Measurements from ENCODE around the gene STXBP5. TPM values are rescaled to one million over a fixed set of nuclear protein-coding genes. Genes with fewer than 3 reads are reported as not detected.

STXBP5 gene
- total RNA-seq, 2 experiments from 2014 or later: 20.2 to 21.5 TPM

- no peaks in the 10 kb centered on the region for H3K4me1 Mint-ChIP-seq (ENCODE audit: low read depth)
- ChIA-PET POLR2A (no interaction called here), CTCF (no interaction called here)
- peaks cover 2% of the 10 kb centered on the region for H3K27me3 Mint-ChIP-seq
- H3K36me3 Mint-ChIP-seq: no peaks in the 10 kb centered on the region
- no peak for DNase-seq
- H3K9me3 Mint-ChIP-seq: no peaks in the 10 kb centered on the region
- intact Hi-C loops (cut with micrococcal nuclease): no loop called here
- H3K4me3 Mint-ChIP-seq: no peak overlapping the region
- no peak overlapping the region for H3K27ac Mint-ChIP-seq
Observed at GRCh38 chr6:147185216-147185615, 19.0 kb upstream of the STXBP5 start.

GRCh38 chr6:147190556-147190955 lies 13.7 kb upstream of the STXBP5 start:
- intact Hi-C loops (cut with micrococcal nuclease): no loop called here
- Mint-ChIP-seq H3K4me1 (ENCODE audit: low read depth) (peaks cover 13% of the 10 kb centered on the region), H3K9me3 (no peaks in the 10 kb centered on the region), H3K4me3 (no peak overlapping the region), H3K36me3 (no peaks in the 10 kb centered on the region), H3K27ac (no peak overlapping the region), H3K27me3 (no peaks in the 10 kb centered on the region)
- POLR2A ChIA-PET: no interaction called here
- no peak for DNase-seq
- CTCF ChIA-PET: no interaction called here

- H3K4me1 Mint-ChIP-seq (ENCODE audit: low read depth): peaks cover 21% of the 10 kb centered on the region
- POLR2A ChIA-PET: no interaction called here
Observed at GRCh38 chr6:147192278-147192911, 11.8 kb upstream of the STXBP5 start.

GRCh38 chr6:147194652-147195411 lies 9.4 kb upstream of the STXBP5 start:
- ChIA-PET CTCF (no interaction called here), POLR2A (interaction anchor here (0.9 kb wide), 1 partner anchor 13 kb away, joined by 3 read pairs; no protein-coding TSS in a partner anchor)
- no peak for DNase-seq
- peak overlapping the region; percentile 21 for H3K4me3 Mint-ChIP-seq
- no peaks in the 10 kb centered on the region for H3K9me3 Mint-ChIP-seq
- intact Hi-C loops (cut with micrococcal nuclease): loop anchor here (1.0 kb wide), 6 partner anchors 8 to 345 kb away; no protein-coding TSS in a partner anchor
- peak overlapping the region; percentile 87 for H3K27ac Mint-ChIP-seq
- H3K36me3 Mint-ChIP-seq: no peaks in the 10 kb centered on the region
- peaks cover 21% of the 10 kb centered on the region for H3K4me1 Mint-ChIP-seq (ENCODE audit: low read depth)
- H3K27me3 Mint-ChIP-seq: no peaks in the 10 kb centered on the region

More at GRCh38 chr6:147192278-147192911, 11.8 kb upstream of the STXBP5 start:
- Mint-ChIP-seq H3K9me3 (no peaks in the 10 kb centered on the region), H3K4me3 (no peak overlapping the region), H3K36me3 (no peaks in the 10 kb centered on the region), H3K27me3 (no peaks in the 10 kb centered on the region), H3K27ac (no peak overlapping the region)
- CTCF ChIA-PET: no interaction called here
- no peak for DNase-seq
- intact Hi-C loops (cut with micrococcal nuclease): no loop called here

GRCh38 chr6:147195510-147195909 lies 8.7 kb upstream of the STXBP5 start:
- Mint-ChIP-seq H3K27me3 (no peaks in the 10 kb centered on the region), H3K27ac (peak overlapping the region; percentile 87), H3K4me1 (ENCODE audit: low read depth) (peaks cover 21% of the 10 kb centered on the region), H3K4me3 (peak overlapping the region; percentile 12), H3K9me3 (no peaks in the 10 kb centered on the region), H3K36me3 (no peaks in the 10 kb centered on the region)
- DNase-seq: no peak
- intact Hi-C loops (cut with micrococcal nuclease): loop anchor here (1.0 kb wide), 6 partner anchors 8 to 345 kb away; no protein-coding TSS in a partner anchor
- CTCF ChIA-PET: no interaction called here
- POLR2A ChIA-PET: interaction anchor here (0.9 kb wide), 1 partner anchor 12 kb away, joined by 3 read pairs; no protein-coding TSS in a partner anchor

- POLR2A ChIA-PET: no interaction called here
- H3K4me3 Mint-ChIP-seq: no peak overlapping the region
Observed at GRCh38 chr6:147195987-147196386, 8.2 kb upstream of the STXBP5 start.

GRCh38 chr6:147200711-147201110 lies 3.5 kb upstream of the STXBP5 start:
- Mint-ChIP-seq H3K4me1 (ENCODE audit: low read depth) (peaks cover 15% of the 10 kb centered on the region), H3K9me3 (no peaks in the 10 kb centered on the region), H3K4me3 (no peak overlapping the region), H3K27me3 (no peaks in the 10 kb centered on the region), H3K36me3 (peaks cover 7% of the 10 kb centered on the region), H3K27ac (no peak overlapping the region)
- CTCF ChIA-PET: interaction anchor here (0.8 kb wide), 1 partner anchor 68 kb away, joined by 3 read pairs; no protein-coding TSS in a partner anchor
- POLR2A ChIA-PET: no interaction called here
- intact Hi-C loops (cut with micrococcal nuclease): loop anchor here (1.0 to 10.0 kb wide), 4 partner anchors 250 to 1466 kb away; partner anchors contain the start of genes EPM2A and FBXO30
- no peak for DNase-seq

More at GRCh38 chr6:147195987-147196386, 8.2 kb upstream of the STXBP5 start:
- DNase-seq: no peak
- no peaks in the 10 kb centered on the region for H3K9me3 Mint-ChIP-seq
- no peaks in the 10 kb centered on the region for H3K36me3 Mint-ChIP-seq
- CTCF ChIA-PET: no interaction called here
- H3K27ac Mint-ChIP-seq: peak overlapping the region; percentile 87
- no peaks in the 10 kb centered on the region for H3K27me3 Mint-ChIP-seq
- peaks cover 21% of the 10 kb centered on the region for H3K4me1 Mint-ChIP-seq (ENCODE audit: low read depth)
- intact Hi-C loops (cut with micrococcal nuclease): loop anchor here (1.0 kb wide), 6 partner anchors 7 to 346 kb away; no protein-coding TSS in a partner anchor

- H3K9me3 Mint-ChIP-seq: no peaks in the 10 kb centered on the region
- H3K27me3 Mint-ChIP-seq: no peaks in the 10 kb centered on the region
- H3K36me3 Mint-ChIP-seq: peaks cover 7% of the 10 kb centered on the region
- intact Hi-C loops (cut with micrococcal nuclease): loop anchor here (1.0 to 10.0 kb wide), 6 partner anchors 120 to 1467 kb away; partner anchors contain the start of genes EPM2A and FBXO30
- H3K27ac Mint-ChIP-seq: peak overlapping the region; percentile 96
- peak overlapping the region; percentile 81 for H3K4me3 Mint-ChIP-seq
- ChIA-PET POLR2A (interaction anchor here (1.3 to 3.0 kb wide), 3 partner anchors 81 to 351 kb away, joined by 6 to 11 read pairs (median 8); no protein-coding TSS in a partner anchor), CTCF (interaction anchor here (0.7 kb wide), 1 partner anchor 344 kb away, joined by 3 read pairs; no protein-coding TSS in a partner anchor)
- H3K4me1 Mint-ChIP-seq (ENCODE audit: low read depth): peaks cover 15% of the 10 kb centered on the region
- DNase-seq: peak; percentile 25
Observed at GRCh38 chr6:147201885-147202515, 2.2 kb upstream of the STXBP5 start.

GRCh38 chr6:147202516-147203310 lies 1.5 kb upstream of the STXBP5 start:
- Mint-ChIP-seq H3K36me3 (peaks cover 7% of the 10 kb centered on the region), H3K27me3 (no peaks in the 10 kb centered on the region), H3K4me1 (ENCODE audit: low read depth) (peaks cover 21% of the 10 kb centered on the region), H3K27ac (peak overlapping the region; percentile 96), H3K4me3 (peak overlapping the region; percentile 81), H3K9me3 (no peaks in the 10 kb centered on the region)
- peak; percentile 87 for DNase-seq
- ChIA-PET POLR2A (interaction anchor here (0.7 to 3.0 kb wide), 7 partner anchors 66 to 1383 kb away, joined by 3 to 11 read pairs (median 3); no protein-coding TSS in a partner anchor), CTCF (interaction anchor here (0.7 to 2.3 kb wide), 2 partner anchors 65 to 345 kb away, joined by 3 to 5 read pairs; no protein-coding TSS in a partner anchor)
- intact Hi-C loops (cut with micrococcal nuclease): loop anchor here (1.0 to 10.0 kb wide), 8 partner anchors 7 to 1468 kb away; partner anchors contain the start of genes EPM2A and FBXO30

- CTCF ChIA-PET: interaction anchor here (2.3 kb wide), 1 partner anchor 65 kb away, joined by 5 read pairs; no protein-coding TSS in a partner anchor
- Mint-ChIP-seq H3K27ac (peak overlapping the region; percentile 96), H3K36me3 (peaks cover 10% of the 10 kb centered on the region), H3K9me3 (no peaks in the 10 kb centered on the region), H3K4me1 (ENCODE audit: low read depth) (peaks cover 26% of the 10 kb centered on the region), H3K27me3 (no peaks in the 10 kb centered on the region), H3K4me3 (peak overlapping the region; percentile 81)
- POLR2A ChIA-PET: interaction anchor here (0.7 to 3.0 kb wide), 8 partner anchors 65 to 1384 kb away, joined by 3 to 11 read pairs (median 4); no protein-coding TSS in a partner anchor
- peak; percentile 72 for DNase-seq
- intact Hi-C loops (cut with micrococcal nuclease): loop anchor here (1.0 to 10.0 kb wide), 6 partner anchors 8 to 1469 kb away; partner anchors contain the start of genes EPM2A and FBXO30
Observed at GRCh38 chr6:147203311-147204059, 732 bp upstream of the STXBP5 start.

Data from activated CD4-positive, alpha-beta memory T cell treated with anti-CD3 and anti-CD28 coated beads for 36 hours (primary cell).